Measurements from ENCODE around the gene CALCOCO2.

GRCh38 chr17:48894886-48895285 lies 64.1 kb downstream of the CALCOCO2 start:
- no peak for TF ChIP-seq POLR2A (IDR thresholded peaks at IDR 0.05)
- TF ChIP-seq CTCF (IDR thresholded peaks at IDR 0.05) = no peak
